GM10266 (cell line): ENCODE data around the gene GJB4.
"Not testable (repeated sequence)": the region's sequence is repeated elsewhere in the genome, so short reads cannot be mapped to it uniquely, and the experiment has no call there.

ENCODE experiments used
- DNase-seq: peaks from one replicate; pipeline ENCODE4 v3.0.0; 2012; ENCODE audit errors: extremely low spot score
- TF ChIP-seq, protein P1 (sequence below): IDR thresholded peaks from 2 replicates; pipeline ENCODE4 v1.5.1; 2012; ENCODE audit warnings: mild to moderate bottlenecking, low read depth; ENCODE audit not compliant: control insufficient read depth, insufficient read depth; ENCODE audit errors: missing control alignments

GJB4 gene

DNA sequence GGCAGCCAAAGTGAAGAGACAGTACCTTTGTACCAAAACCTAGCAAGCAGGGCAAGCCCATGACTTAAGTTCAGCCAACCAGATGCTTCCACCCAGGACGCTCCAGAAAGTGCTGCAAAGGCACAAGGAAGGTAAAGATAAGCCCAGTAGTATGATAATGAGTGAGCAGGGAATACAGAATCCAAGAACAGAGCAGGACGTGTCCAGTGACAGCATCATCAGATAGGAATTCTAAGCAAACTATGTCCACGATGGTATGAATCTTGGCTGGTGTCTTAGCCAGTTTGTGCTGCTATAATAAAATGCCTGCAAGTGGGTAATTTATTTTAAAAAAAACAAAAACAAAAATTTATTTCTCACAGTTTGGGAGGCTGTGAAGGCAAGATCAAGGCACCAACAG lies 46.9 kb downstream of the GJB4 start:
- TF ChIP-seq, protein P1, sequence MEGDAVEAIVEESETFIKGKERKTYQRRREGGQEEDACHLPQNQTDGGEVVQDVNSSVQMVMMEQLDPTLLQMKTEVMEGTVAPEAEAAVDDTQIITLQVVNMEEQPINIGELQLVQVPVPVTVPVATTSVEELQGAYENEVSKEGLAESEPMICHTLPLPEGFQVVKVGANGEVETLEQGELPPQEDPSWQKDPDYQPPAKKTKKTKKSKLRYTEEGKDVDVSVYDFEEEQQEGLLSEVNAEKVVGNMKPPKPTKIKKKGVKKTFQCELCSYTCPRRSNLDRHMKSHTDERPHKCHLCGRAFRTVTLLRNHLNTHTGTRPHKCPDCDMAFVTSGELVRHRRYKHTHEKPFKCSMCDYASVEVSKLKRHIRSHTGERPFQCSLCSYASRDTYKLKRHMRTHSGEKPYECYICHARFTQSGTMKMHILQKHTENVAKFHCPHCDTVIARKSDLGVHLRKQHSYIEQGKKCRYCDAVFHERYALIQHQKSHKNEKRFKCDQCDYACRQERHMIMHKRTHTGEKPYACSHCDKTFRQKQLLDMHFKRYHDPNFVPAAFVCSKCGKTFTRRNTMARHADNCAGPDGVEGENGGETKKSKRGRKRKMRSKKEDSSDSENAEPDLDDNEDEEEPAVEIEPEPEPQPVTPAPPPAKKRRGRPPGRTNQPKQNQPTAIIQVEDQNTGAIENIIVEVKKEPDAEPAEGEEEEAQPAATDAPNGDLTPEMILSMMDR, result no peak
- no peak for DNase-seq

DNA sequence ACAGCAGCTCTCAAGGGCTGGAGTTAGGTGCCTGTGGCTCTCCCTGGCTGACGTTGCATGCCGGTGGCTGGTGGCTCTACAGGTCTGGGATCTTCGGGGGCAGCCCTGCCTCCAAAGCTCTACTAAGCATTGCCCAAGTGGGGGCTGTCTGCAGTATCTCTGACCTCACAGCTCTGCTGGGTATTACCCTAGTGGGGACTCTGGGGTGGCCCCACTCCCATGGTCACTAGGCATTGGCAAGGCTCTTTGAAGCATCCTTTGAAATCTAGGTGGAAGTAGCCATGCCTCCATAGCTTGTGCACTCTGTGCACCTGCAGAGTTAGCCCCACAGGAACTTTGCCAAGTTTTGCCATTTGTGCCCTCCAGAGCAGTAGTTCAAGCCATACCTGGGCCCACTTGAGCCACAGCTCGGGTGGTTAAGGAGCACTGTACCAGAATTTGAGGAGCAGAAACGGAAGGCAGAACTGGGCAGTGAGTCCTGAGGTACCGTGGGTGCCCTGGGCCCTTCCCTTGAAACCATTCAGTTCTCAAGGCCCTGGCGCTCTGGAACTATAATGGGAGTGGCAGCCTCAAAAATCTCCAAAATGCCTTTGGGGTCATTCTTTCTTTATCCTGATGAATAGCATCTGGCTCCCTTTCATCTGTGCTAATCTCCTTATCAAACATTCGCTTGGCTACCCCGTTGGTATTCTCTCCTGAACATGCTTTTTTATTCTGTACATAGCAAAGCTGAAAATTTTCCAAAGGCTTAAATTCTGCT lies 48.7 kb downstream of the GJB4 start:
- TF ChIP-seq, protein P1, result no peak
- no peak for DNase-seq

DNA sequence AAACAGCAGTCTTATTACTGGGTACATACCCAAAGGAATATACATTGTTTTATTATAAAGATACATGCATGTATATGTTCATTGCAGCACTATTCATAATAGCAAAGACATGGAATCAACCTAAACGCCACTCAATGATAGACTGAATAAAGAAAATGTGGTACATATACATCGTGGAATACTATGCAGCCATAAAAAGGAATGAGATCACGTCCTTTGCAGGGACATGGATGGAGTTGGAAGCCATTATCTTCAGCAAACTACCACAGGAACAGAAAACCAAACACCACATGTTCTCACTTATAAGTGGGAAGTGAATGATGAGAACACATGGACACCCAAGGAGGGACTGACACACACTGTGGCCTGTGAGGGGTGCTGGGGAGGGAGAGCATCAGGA lies 51.2 kb downstream of the GJB4 start:
- not testable (repeated sequence) for DNase-seq
